HL-60/S4 treated with phorbol 12-myristate 13-acetate at 8.2 ng/mL for 4 days and 3 days (cell line): Measurements from ENCODE around the gene CCR2.
"Not testable (repeated sequence)": the region's sequence is repeated elsewhere in the genome, so short reads cannot be mapped to it uniquely, and the experiment has no call there.

Source experiments
- in situ Hi-C: fragments of 300-500 bp; cut with MboI; formaldehyde crosslinking; loops from 2 replicates; pipeline ENCODE4 v1.15.0; 2022; ENCODE audit warnings: low sequenced_read_pairs

Gene CCR2

GRCh38 chr3:46372492-46373359 is 18.8 kb downstream of the CCR2 start:
- in situ Hi-C loops, result loop anchor here (10.0 to 25.0 kb wide), 3 partner anchors 160 to 435 kb away; partner anchors contain the start of genes CCR1 and CXCR6

- in situ Hi-C loops, result loop anchor here (10.0 to 25.0 kb wide), 3 partner anchors 162 to 437 kb away; partner anchors contain the start of genes CCR1 and CXCR6
Observed at GRCh38 chr3:46374755-46375154, 20.8 kb downstream of the CCR2 start.

DNA sequence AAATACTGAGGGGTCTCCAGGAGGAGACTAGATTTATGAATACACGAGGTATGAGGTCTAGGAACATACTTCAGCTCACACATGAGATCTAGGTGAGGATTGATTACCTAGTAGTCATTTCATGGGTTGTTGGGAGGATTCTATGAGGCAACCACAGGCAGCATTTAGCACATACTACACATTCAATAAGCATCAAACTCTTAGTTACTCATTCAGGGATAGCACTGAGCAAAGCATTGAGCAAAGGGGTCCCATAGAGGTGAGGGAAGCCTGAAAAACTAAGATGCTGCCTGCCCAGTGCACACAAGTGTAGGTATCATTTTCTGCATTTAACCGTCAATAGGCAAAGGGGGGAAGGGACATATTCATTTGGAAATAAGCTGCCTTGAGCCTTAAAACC is 21.3 kb downstream of the CCR2 start:
- in situ Hi-C loops, result loop anchor here (10.0 kb wide), 1 partner anchor 290 kb away; no protein-coding TSS in a partner anchor

DNA sequence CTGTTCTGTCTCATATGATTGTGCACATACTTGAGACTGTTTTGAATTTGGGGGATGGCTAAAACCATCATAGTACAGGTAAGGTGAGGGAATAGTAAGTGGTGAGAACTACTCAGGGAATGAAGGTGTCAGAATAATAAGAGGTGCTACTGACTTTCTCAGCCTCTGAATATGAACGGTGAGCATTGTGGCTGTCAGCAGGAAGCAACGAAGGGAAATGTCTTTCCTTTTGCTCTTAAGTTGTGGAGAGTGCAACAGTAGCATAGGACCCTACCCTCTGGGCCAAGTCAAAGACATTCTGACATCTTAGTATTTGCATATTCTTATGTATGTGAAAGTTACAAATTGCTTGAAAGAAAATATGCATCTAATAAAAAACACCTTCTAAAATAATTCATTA is 21.9 kb downstream of the CCR2 start:
- in situ Hi-C loops, result loop anchor here (10.0 kb wide), 1 partner anchor 291 kb away; no protein-coding TSS in a partner anchor

- in situ Hi-C loops, result loop anchor here (10.0 kb wide), 1 partner anchor 294 kb away; no protein-coding TSS in a partner anchor
Observed at GRCh38 chr3:46378426-46378942, 24.6 kb downstream of the CCR2 start.

- in situ Hi-C loops, result no loop called here
Observed at GRCh38 chr3:46380471-46381221, 26.7 kb downstream of the CCR2 start.

GRCh38 chr3:46381625-46382024 is 27.7 kb downstream of the CCR2 start:
- in situ Hi-C loops, result no loop called here

DNA sequence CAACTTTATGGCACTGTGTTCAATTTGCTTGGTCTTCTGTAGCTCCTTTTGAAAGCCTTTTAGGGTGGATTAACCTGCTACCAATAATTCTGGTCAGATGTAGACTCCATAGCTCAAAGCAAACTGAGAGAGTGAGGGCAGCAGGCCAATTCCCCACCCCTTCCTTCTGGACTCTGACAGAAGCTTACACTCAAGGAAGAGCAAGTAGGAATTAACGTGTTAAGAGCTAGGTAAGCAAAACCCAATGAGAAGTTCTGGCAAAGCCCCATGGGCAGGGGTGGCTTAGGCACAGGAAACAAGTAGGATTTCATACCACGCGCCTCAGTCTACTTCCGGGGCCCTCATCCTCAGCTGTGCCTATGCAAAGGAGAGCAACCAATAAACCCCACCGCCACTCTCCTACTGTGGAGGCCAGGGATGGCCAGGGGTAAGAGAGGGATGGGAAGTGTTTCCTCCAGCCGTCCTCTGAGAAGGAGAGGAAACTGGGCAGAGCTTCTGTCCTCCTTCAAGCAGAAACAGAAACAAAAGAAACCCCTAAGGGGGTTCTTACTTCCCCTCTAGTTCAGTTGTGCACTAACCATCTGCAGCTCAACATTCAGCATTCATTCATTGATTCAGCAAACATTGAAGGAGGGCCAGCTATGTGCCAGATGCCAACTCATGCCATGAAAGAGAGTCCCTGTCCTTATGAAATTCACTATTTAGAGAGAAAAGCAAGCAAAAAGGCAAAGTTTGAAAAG is 29.5 kb downstream of the CCR2 start:
- in situ Hi-C loops, result no loop called here

GRCh38 chr3:46383951-46384330 is 30.0 kb downstream of the CCR2 start:
- in situ Hi-C loops, result no loop called here

- in situ Hi-C loops, result no loop called here
Observed at GRCh38 chr3:46386205-46386604, 32.3 kb downstream of the CCR2 start.

- in situ Hi-C loops, result not testable (repeated sequence)
Observed at GRCh38 chr3:46388847-46389246, 34.9 kb downstream of the CCR2 start.

- in situ Hi-C loops, result no loop called here
Observed at GRCh38 chr3:46389306-46389705, 35.4 kb downstream of the CCR2 start.

DNA sequence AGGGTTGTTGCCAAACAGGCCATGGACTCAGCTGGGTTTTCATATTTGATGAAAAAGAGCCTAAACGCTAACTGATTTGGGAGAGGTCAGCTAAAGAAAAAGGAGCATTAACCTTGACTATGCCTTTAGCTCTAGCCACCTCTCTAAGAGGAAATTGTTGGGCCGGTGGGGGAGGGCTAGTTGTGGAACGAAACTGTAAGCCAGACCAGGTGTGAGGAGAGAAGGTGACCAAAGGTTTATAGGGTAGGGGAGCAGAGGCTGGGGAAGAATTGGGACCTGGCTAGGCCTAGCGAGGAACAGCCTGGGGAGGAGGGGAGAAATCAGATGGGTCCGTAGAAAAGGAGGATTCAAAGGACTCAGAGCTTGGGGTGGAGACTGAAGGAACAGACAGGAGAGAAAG is 37.6 kb downstream of the CCR2 start:
- in situ Hi-C loops, result not testable (repeated sequence)

GRCh38 chr3:46393011-46393410 is 39.1 kb downstream of the CCR2 start:
- in situ Hi-C loops, result no loop called here

DNA sequence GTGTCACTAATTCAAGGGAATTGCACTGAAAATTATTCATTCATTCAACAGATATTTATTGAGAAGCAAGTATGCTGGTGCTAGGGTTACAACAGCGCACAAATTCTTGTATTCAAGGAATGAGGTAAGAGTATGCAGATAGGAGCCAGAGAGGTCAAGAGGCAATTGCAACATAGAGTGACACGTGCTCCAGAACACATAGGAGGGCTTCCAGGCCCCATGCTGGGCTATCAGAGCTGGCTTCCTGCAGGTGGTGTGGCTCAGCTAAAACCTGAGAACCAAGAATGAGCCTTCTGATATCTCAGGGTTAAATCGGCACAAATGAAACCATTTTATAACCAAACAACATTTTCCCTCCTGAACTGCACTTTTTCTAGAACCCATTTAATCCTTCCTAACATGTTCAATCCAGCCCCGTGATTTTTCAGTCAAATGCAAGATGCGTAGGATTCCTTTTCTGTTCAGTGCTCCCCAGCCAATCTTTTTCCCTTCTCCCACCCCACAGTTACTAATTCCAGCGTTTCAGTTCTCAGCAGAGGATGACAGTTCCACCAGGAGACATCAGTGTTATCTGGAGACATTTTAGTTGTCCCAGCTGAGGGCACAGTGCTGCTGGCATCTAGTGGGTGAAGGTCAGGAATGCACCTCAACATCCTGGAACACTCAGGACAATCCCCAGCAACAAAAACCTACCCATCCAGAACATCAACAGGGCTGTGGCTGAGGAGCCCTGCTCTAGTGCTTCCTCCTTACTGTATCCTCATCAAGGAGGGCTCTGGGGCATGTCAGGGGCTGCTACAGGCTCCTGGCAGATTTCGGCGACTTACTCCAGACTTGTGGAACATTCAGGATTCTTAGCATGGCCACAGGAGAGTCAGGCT is 39.9 kb downstream of the CCR2 start:
- in situ Hi-C loops, result no loop called here

DNA sequence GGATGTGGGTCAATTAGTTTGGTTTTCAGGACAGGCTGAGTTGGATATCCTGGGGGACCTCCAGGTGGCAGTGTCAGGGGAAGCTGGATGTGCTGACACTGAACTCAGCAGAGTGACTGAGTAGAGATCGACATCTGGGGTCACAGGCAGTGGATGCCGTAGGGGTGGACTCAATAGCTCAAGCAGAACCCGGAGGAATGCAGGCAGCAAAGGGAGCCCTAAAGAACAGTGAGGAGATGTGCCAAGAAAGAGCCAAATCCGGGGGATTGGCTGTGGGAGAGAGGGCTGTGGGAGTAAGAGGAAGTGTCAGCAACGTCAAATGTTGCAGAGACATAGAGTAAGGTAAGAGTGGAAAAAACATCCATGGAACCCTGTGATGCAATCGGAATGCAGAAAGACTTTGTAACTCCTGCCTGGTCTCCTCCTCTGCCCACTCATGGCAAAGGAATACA is 41.3 kb downstream of the CCR2 start:
- in situ Hi-C loops, result no loop called here

GRCh38 chr3:46395766-46396530 is 42.0 kb downstream of the CCR2 start:
- in situ Hi-C loops, result no loop called here

DNA sequence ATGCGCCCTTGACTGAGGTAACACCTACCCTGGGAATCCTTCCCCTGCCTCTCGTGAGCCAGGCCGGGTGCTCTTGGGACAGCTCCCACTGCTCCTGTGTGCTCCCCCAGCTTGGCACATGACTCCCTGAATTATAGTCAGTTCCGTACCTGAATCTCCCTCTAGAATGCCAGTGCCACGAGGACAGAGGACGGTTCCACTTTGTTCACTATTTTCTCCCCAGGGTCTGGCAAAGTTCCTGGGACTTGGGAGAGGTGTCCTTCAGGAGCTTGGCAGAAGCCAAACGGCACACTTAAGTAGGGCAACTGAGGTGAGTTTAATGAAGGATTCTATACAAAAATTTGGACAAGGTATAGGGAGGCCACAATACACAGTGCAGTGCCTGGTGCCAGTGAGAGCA is 43.2 kb downstream of the CCR2 start:
- in situ Hi-C loops, result no loop called here
